ENCODE results near the gene TXNDC2. TPM values are rescaled to one million over a fixed set of nuclear protein-coding genes. Genes with fewer than 3 reads are reported as not detected.

TXNDC2 gene
- total and polyA plus RNA-seq, 9 of the 15 experiments (the other 6 are each of a cell fraction or from before 2014, with no cell fraction given), result 1.2 to 4.9 (median 2.3) TPM

GRCh38 chr18:9898792-9899549 lies 13.2 kb downstream of the TXNDC2 start (continued):
- TF ChIP-seq CHD7 (IDR thresholded peaks at IDR 0.05; ENCODE audit: low read depth, low read length) (no peak), C11orf30 (IDR thresholded peaks at IDR 0.05; ENCODE audit: low read depth) (no peak), ZBTB8A (IDR thresholded peaks at IDR 0.05; ENCODE audit: partially characterized antibody) (no peak), HOMEZ (CRISPR knock-in tag; IDR thresholded peaks at IDR 0.05) (no peak), PKNOX1 (IDR thresholded peaks at IDR 0.05) (peak; percentile 64; the same call in 1 of the 2 replicates), FIP1L1 (IDR thresholded peaks at IDR 0.05; ENCODE audit: low read depth, low read length, poor library complexity, severe bottlenecking) (no peak), ARID2 (IDR thresholded peaks at IDR 0.05) (0 out of 2 replicates have a peak, but pooled peaks have one; percentile 23), RBFOX2 (IDR thresholded peaks at IDR 0.05; ENCODE audit: low read depth, low read length) (peak; percentile 58), RFX1 (IDR thresholded peaks at IDR 0.05) (no peak), JUN (IDR thresholded peaks at IDR 0.05; ENCODE audit: borderline replicate concordance, low read depth, low read length) (peak; percentile 99), JUN (CRISPR knock-in tag; IDR thresholded peaks at IDR 0.05; ENCODE audit: borderline replicate concordance) (no peak), SOX6 (IDR thresholded peaks at IDR 0.05) (peak; percentile 97)

All from K562 (cell line).